GM10248 (cell line): ENCODE measurements around the gene PRR16.

ENCODE experiments used
- CTCF ChIA-PET: fragments of 300-600 bp; sonication (Branson Sonifier 250); formaldehyde crosslinking; extraction: SDS; loops from one replicate; lab custom pipeline; 2021; ENCODE audit warnings: antibody characterized with exemption; lab: Yijun Ruan, JAX
- POLR2A ChIA-PET: fragments of 350-650 bp; sonication (Branson Sonifier 250); formaldehyde crosslinking; extraction: SDS; loops from one replicate; lab custom pipeline; 2020; ENCODE audit warnings: antibody characterized with exemption; lab: Yijun Ruan, JAX
- DNase-seq: peaks from one replicate; pipeline ENCODE4 v3.0.0; 2012; ENCODE audit errors: extremely low spot score
- CTCF ChIP-seq: IDR thresholded peaks from 2 replicates; pipeline ENCODE4 v1.5.1; 2012; ENCODE audit warnings: mild to moderate bottlenecking, low read depth; ENCODE audit errors: extremely low read depth, missing control alignments, control extremely low read depth

Gene PRR16

DNA sequence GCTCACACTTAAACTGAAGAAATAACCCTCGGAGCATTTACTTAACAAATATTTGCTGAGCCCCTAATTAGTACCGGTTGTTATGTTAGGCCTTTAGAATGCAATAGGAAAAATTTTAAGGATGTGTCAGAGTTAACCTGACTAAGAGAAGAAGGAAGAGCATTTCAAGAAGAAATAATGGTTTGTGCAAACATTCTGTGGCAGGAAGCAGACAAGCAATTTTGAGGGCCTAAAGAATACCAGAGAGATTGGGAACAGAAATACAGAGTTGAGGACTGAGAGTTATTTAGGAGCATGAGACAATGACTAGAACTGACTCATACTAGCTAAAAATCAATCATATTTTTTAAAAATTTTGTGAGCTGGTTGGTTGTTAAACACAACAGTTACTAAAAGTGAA lies 218.8 kb downstream of the PRR16 start:
- DNase-seq, result no peak
- ChIA-PET POLR2A (no interaction called here), CTCF (no interaction called here)
- TF ChIP-seq CTCF, result no peak

DNA sequence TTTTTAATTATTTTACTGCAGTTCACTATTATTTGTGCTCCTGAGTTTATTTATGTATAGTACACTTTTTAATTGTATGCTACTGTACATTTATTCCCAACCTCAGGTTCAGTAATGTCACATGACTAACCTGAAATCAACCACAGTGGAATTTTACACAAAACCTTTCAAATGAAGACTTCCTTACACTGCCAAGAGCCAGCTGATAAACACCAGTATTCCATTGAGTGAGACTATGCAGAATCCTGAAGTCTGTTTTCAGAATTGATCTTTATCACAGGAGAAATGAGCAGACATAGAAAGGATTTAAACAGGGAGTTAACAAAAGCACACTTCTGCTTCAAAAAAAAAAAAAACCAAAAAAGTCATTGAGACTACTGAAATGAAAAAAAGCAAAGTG lies 219.5 kb downstream of the PRR16 start:
- TF ChIP-seq CTCF, result no peak
- POLR2A ChIA-PET, result no interaction called here
- CTCF ChIA-PET, result no interaction called here
- no peak for DNase-seq

DNA sequence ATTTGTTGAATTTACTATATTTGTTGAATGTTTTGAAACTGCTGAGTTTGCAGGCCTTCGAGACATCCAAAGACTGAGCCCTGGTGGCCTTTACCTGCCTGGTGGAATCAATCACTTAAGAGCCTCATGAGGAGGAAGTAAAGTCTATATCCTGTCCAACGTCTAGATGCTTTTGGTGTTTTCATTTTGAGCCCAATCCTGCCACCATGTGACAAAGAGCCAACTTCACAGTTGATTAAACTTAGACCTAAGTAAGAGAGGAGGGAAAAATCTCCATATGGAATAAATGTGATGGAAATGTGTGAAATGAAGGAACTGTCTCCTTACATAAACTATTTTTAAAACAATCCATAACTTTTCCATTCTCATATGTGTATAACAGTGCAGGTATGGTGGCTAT lies 220.1 kb downstream of the PRR16 start:
- CTCF ChIA-PET, result no interaction called here
- TF ChIP-seq CTCF, result no peak
- POLR2A ChIA-PET, result no interaction called here
- DNase-seq, result no peak

- no peak for TF ChIP-seq CTCF
- CTCF ChIA-PET, result no interaction called here
- POLR2A ChIA-PET, result no interaction called here
- DNase-seq, result no peak
Observed at GRCh38 chr5:120684749-120685415, 220.8 kb downstream of the PRR16 start.

DNA sequence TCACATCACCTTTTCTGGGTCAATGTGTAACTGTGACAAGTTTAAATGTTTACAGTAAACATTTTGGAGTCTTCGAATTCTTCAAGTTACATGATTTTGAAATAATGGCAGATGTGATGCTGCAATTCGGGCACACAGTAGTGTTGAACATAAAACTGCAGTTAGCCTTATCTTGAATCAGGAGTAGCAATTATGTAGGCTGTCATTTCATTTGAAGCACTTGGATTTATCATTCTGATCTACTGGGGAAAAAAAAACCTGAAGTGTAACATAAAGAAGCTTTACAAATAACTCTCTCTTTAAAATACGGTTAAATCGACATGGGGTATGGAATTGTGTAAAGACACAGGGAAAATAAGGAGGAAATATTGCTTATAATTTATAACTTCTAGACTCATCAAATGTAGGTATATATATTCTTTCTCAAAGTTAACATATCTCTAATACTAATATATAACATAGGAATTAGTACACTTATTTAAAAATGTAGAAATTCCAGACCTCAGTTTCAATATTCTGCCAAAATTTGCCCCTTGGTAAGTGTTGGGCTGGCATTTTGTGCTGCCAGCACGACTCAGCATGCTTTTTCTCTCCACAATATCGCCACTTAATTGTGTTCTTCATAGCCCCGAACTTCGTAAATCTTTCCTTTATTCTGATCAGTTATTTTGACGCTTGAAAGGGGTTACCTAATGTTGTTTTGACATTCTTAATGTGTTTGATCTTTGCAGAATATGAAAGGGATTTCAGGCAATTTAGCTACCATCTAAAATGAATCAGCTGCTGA lies 226.7 kb downstream of the PRR16 start:
- POLR2A ChIA-PET, result no interaction called here
- no peak for TF ChIP-seq CTCF
- DNase-seq, result no peak
- CTCF ChIA-PET, result interaction anchor here (1.1 kb wide), 1 partner anchor 42 kb away, joined by 3 read pairs; no protein-coding TSS in a partner anchor

DNA sequence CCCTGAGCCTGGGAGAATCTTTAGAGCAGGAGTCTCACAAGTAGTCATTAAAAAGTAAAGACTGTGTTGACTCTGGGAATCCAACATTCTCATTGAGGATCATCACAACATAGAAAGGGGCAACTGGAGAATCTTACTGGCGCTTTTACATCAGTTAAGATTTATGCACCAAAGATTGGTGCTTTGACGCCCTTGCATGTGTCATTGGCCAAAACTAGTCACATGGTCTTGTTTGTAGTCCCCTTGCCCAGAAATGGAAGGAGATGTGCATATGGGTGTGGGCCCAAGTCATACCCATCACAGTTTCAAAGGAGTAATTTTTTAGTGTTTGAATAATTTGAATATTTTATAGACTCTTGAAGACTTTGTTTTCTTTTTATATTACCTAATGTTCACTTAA lies 228.2 kb downstream of the PRR16 start:
- TF ChIP-seq CTCF, result no peak
- POLR2A ChIA-PET, result no interaction called here
- CTCF ChIA-PET, result no interaction called here
- DNase-seq, result no peak
